ENCODE data around the gene POLG.

- TF ChIP-seq CTCF (IDR thresholded peaks at IDR 0.05) (no peak), EZH2 (IDR thresholded peaks at IDR 0.05; ENCODE audit: borderline replicate concordance, insufficient read depth, low read depth, low read length, poor library complexity, severe bottlenecking) (no peak)
These were observed 33.1 kb downstream of the POLG start for GRCh38 chr15:89301304-89302089.

Data from B cell (primary cell).